ENCODE results near the gene MYO19.

GRCh38 chr17:36509272-36509985 is 25.2 kb downstream of the MYO19 start:
- TF ChIP-seq CTCF (IDR thresholded peaks at IDR 0.05) (no peak), POLR2A (IDR thresholded peaks at IDR 0.05) (no peak)

Measured in Peyer's patch (tissue), 4 donors.